ENCODE data around the gene TMEM198. TPM values are rescaled to one million over a fixed set of nuclear protein-coding genes. Genes with fewer than 3 reads are reported as not detected.

Gene TMEM198
- total and polyA plus RNA-seq, 9 of the 15 experiments (the other 6 are each of a cell fraction or from before 2014, with no cell fraction given): 0.03 to 3.8 (median 1.0) TPM

- CTCF ChIA-PET (ENCODE audit: low intra/inter-chr PET ratio): no interaction called here
- no peak overlapping the region for H2AFZ ChIP-seq (ENCODE audit: low read depth, low read length)
- H3K36me3 ChIP-seq (ENCODE audit: control insufficient read depth, insufficient read depth, low read length): no peaks in the 10 kb centered on the region
- H3K4me2 ChIP-seq (ENCODE audit: insufficient read depth, low read length): no peak overlapping the region
- H3K9me3 ChIP-seq (replicated peaks; ENCODE audit: control insufficient read depth, insufficient read depth, low read depth, low read length): no peaks in the 10 kb centered on the region
- DNase-seq (ENCODE audit: extremely low read depth in 1 of 4, low spot score in 3 of 4) (no peak), FAIRE-seq (no peak), ATAC-seq (no peak)
- in situ Hi-C loops (cut with MboI): no loop called here
- H3K79me2 ChIP-seq (ENCODE audit: control insufficient read depth, insufficient read depth, low read length): no peaks in the 10 kb centered on the region
- no peaks in the 10 kb centered on the region for H4K20me1 ChIP-seq (replicated peaks; ENCODE audit: control insufficient read depth, insufficient read depth, low read length)
- H3K27me3 ChIP-seq (ENCODE audit: control insufficient read depth in 2 of 2, insufficient read depth in 2 of 2, low read length in 2 of 2): peaks cover 0 to 8% of the 10 kb centered on the region in 2 experiments; a peak in 3 of 5 replicates
- 60% methylated on average over 7 of the region's 21 CpGs for WGBS (ENCODE audit: insufficient coverage, low coverage, missing lambda C conversion rate)
- peaks cover 2 to 52% of the 10 kb centered on the region in 2 experiments; a peak in 2 of 5 replicates for H3K4me1 ChIP-seq (replicated peaks in 1 of 2; ENCODE audit: control insufficient read depth in 2 of 2, insufficient read depth in 2 of 2, low read length in 2 of 2)
- intact Hi-C loops (cut with micrococcal nuclease): no loop called here
- H3K9ac ChIP-seq (ENCODE audit: insufficient read depth in 1 of 2, low read depth in 2 of 2, low read length in 2 of 2): no peak overlapping the region
- no TSS peak for BruUV-seq (replicated peaks)
- TF ChIP-seq SRSF1 (IDR thresholded peaks at IDR 0.05; ENCODE audit: low read depth, low read length) (no peak), MTA1 (IDR thresholded peaks at IDR 0.05; ENCODE audit: borderline replicate concordance) (no peak), ATF1 (CRISPR knock-in tag; IDR thresholded peaks at IDR 0.05) (no peak), ATF1 (tag; IDR thresholded peaks at IDR 0.05) (no peak)
- H3K4me3 ChIP-seq: no peak overlapping the region
- H3K9me1 ChIP-seq (ENCODE audit: control insufficient read depth, insufficient read depth, low read length): no peaks in the 10 kb centered on the region
- POLR2A ChIA-PET: no interaction called here
- H3K27ac ChIP-seq (ENCODE audit: extremely low read depth, low read depth, low read length): no peak overlapping the region
These were observed 13.5 kb downstream of the TMEM198 start for GRCh38 chr2:219557320-219557719.

GRCh38 chr2:219557791-219558785 lies 14.3 kb downstream of the TMEM198 start:
- no peak for FAIRE-seq
- POLR2A ChIA-PET: interaction anchor here (0.6 to 0.7 kb wide), 3 partner anchors 22 to 378 kb away, joined by 3 to 6 read pairs (median 3); no protein-coding TSS in a partner anchor
- H3K27me3 ChIP-seq (ENCODE audit: control insufficient read depth in 2 of 2, insufficient read depth in 2 of 2, low read length in 2 of 2): peaks cover 0 to 8% of the 10 kb centered on the region in 2 experiments; a peak in 3 of 5 replicates
- no peak for TF ChIP-seq GTF2E2 (tag; IDR thresholded peaks at IDR 0.05)
- no peak for TF ChIP-seq NUFIP1 (IDR thresholded peaks at IDR 0.05; ENCODE audit: partially characterized antibody)
- no peak for TF ChIP-seq POLR2A (conservative IDR thresholded peaks at IDR 0.05)
- TF ChIP-seq THRAP3 (IDR thresholded peaks at IDR 0.05; ENCODE audit: borderline replicate concordance): no peak
- no peak for TF ChIP-seq BRF2 (IDR thresholded peaks at IDR 0.05; ENCODE audit: borderline replicate concordance, insufficient read depth, insufficient read length)
- TF ChIP-seq TGIF2 (CRISPR knock-in tag; IDR thresholded peaks at IDR 0.05): no peak
- TF ChIP-seq EWSR1 (IDR thresholded peaks at IDR 0.05; ENCODE audit: borderline replicate concordance, low read depth, partially characterized antibody): no peak
- no peak for TF ChIP-seq CHCHD3 (CRISPR knock-in tag; IDR thresholded peaks at IDR 0.05)
- TF ChIP-seq FOXK1 (CRISPR knock-in tag; IDR thresholded peaks at IDR 0.05; ENCODE audit: borderline replicate concordance): no peak

More at GRCh38 chr2:219557791-219558785, 14.3 kb downstream of the TMEM198 start:
- Histone ChIP-seq H3K4me2 (ENCODE audit: insufficient read depth, low read length) (no peak overlapping the region), H3K79me2 (ENCODE audit: control insufficient read depth, insufficient read depth, low read length) (no peaks in the 10 kb centered on the region), H3K9ac (ENCODE audit: insufficient read depth in 1 of 2, low read depth in 2 of 2, low read length in 2 of 2) (0 out of 4 replicates have a peak overlapping the region, but pooled peaks of 1 of the 2 experiments have one; percentile 17), H3K9me3 (replicated peaks; ENCODE audit: control insufficient read depth, insufficient read depth, low read depth, low read length) (no peaks in the 10 kb centered on the region), H3K27ac (ENCODE audit: extremely low read depth, low read depth, low read length) (no peak overlapping the region), H3K9me1 (ENCODE audit: control insufficient read depth, insufficient read depth, low read length) (no peaks in the 10 kb centered on the region), H3K36me3 (ENCODE audit: control insufficient read depth, insufficient read depth, low read length) (no peaks in the 10 kb centered on the region), H2AFZ (ENCODE audit: low read depth, low read length) (no peak overlapping the region), H4K20me1 (replicated peaks; ENCODE audit: control insufficient read depth, insufficient read depth, low read length) (no peaks in the 10 kb centered on the region), H3K4me3 (no peak overlapping the region), H3K4me1 (replicated peaks in 1 of 2; ENCODE audit: control insufficient read depth in 2 of 2, insufficient read depth in 2 of 2, low read length in 2 of 2) (peaks cover 2 to 50% of the 10 kb centered on the region in 2 experiments; a peak in 2 of 5 replicates)
- CTCF ChIA-PET (ENCODE audit: low intra/inter-chr PET ratio): no interaction called here
- DNase-seq (ENCODE audit: extremely low read depth in 1 of 4, low spot score in 3 of 4) (no peak), ATAC-seq (no peak)
- no TSS peak for BruUV-seq (replicated peaks)
- 8% methylated on average over 11 of the region's 25 CpGs for WGBS (ENCODE audit: insufficient coverage, low coverage, missing lambda C conversion rate)
- intact Hi-C loops (cut with micrococcal nuclease): no loop called here
- in situ Hi-C loops (cut with MboI): no loop called here

Data from K562 (cell line).